WTC11 (cell line): ENCODE results near the gene IGFBP4. TPM values are rescaled to one million over a fixed set of nuclear protein-coding genes. Genes with fewer than 3 reads are reported as not detected.
"Not testable (repeated sequence)": the region's sequence is repeated elsewhere in the genome, so short reads cannot be mapped to it uniquely, and the experiment has no call there.

Source experiments
- ATAC-seq: fragments of 200-7000 bp; cut with Tn5 transposase; 2 replicates; pipeline ENCODE4 v1.10.0; 2021; ENCODE audit warnings: mild to moderate bottlenecking, moderate library complexity
- CTCF ChIA-PET: fragments of 300-600 bp; sonication (Branson Sonifier 250); formaldehyde crosslinking; loops from one replicate; lab custom pipeline; 2021; ENCODE audit warnings: antibody characterized with exemption; lab: Charles Lee
- POLR2A ChIA-PET: fragments of 350-600 bp; sonication (Branson Sonifier 250); formaldehyde crosslinking; loops from one replicate; lab custom pipeline; 2021; ENCODE audit warnings: antibody characterized with exemption; lab: Charles Lee
- DNase-seq: peaks from one replicate; pipeline ENCODE4 v3.0.0; 2021; ENCODE audit warnings: low spot score
- H3K27ac Mint-ChIP-seq: 2 replicates; pipeline ENCODE4 v1.8.0; 2021; ENCODE audit warnings: mixed read lengths
- H3K27me3 Mint-ChIP-seq: 2 replicates; pipeline ENCODE4 v1.8.0; 2021; ENCODE audit warnings: low read depth, mild to moderate bottlenecking, moderate library complexity, mixed read lengths
- H3K36me3 Mint-ChIP-seq: 2 replicates; pipeline ENCODE4 v1.8.0; 2021; ENCODE audit warnings: mixed read lengths
- H3K4me1 Mint-ChIP-seq: 2 replicates; pipeline ENCODE4 v1.8.0; 2022; ENCODE audit warnings: mixed read lengths
- H3K4me3 Mint-ChIP-seq: 2 replicates; pipeline ENCODE4 v1.8.0; 2021; ENCODE audit warnings: mild to moderate bottlenecking, moderate library complexity, mixed read lengths
- H3K9me3 Mint-ChIP-seq: 2 replicates; pipeline ENCODE4 v1.8.0; 2021; ENCODE audit warnings: mixed read lengths
- ATF1 ChIP-seq: sonication (generic); formaldehyde crosslinking; IDR thresholded peaks from 2 replicates; pipeline ENCODE4 v1.8.1; 2023; ENCODE audit warnings: mild to moderate bottlenecking, moderate library complexity, missing genetic modification reagents
- ATF2 ChIP-seq: sonication (generic); formaldehyde crosslinking; IDR thresholded peaks from 2 replicates; pipeline ENCODE4 v1.8.1; 2022; ENCODE audit warnings: low read depth, missing genetic modification reagents, borderline replicate concordance
- CTCF ChIP-seq: fragments of 200-600 bp; IDR thresholded peaks from 2 replicates; pipeline ENCODE4 v1.8.0; 2022; ENCODE audit warnings: antibody characterized with exemption
- EMX1 ChIP-seq: fragments of 250-450 bp; sonication (Bioruptor Pico); IDR thresholded peaks from 2 replicates; pipeline ENCODE4 v1.8.0; 2021; ENCODE audit warnings: mild to moderate bottlenecking
- FOXJ3 ChIP-seq: sonication (generic); formaldehyde crosslinking; IDR thresholded peaks from 2 replicates; pipeline ENCODE4 v1.9.0; 2021; ENCODE audit warnings: missing genetic modification reagents, mild to moderate bottlenecking, borderline replicate concordance
- GABPB1 ChIP-seq: sonication (generic); formaldehyde crosslinking; IDR thresholded peaks from 2 replicates; pipeline ENCODE4 v1.8.1; 2023; ENCODE audit warnings: mild to moderate bottlenecking, missing genetic modification reagents
- KAT7 ChIP-seq: sonication (generic); formaldehyde crosslinking; IDR thresholded peaks from 2 replicates; pipeline ENCODE4 v1.8.1; 2023; ENCODE audit warnings: missing genetic modification reagents, mild to moderate bottlenecking, borderline replicate concordance
- NR3C1 ChIP-seq: sonication (generic); formaldehyde crosslinking; conservative IDR thresholded peaks from 2 replicates; pipeline ENCODE4 v1.8.1; 2023; ENCODE audit warnings: low read depth, mild to moderate bottlenecking, missing genetic modification reagents
- RELA ChIP-seq: sonication (generic); formaldehyde crosslinking; IDR thresholded peaks from 2 replicates; pipeline ENCODE4 v1.8.1; 2022; ENCODE audit warnings: missing genetic modification reagents, mild to moderate bottlenecking, borderline replicate concordance
- STAT6 ChIP-seq: sonication (generic); formaldehyde crosslinking; conservative IDR thresholded peaks from 2 replicates; pipeline ENCODE4 v1.8.1; 2023; ENCODE audit warnings: mild to moderate bottlenecking, low read depth, missing genetic modification reagents, moderate library complexity
- TEAD4 ChIP-seq: sonication (generic); formaldehyde crosslinking; IDR thresholded peaks from 2 replicates; pipeline ENCODE4 v1.8.0; 2022; ENCODE audit warnings: mild to moderate bottlenecking, missing genetic modification reagents
- USF1 ChIP-seq: sonication (generic); formaldehyde crosslinking; IDR thresholded peaks from 2 replicates; pipeline ENCODE4 v1.8.0; 2022; ENCODE audit warnings: mild to moderate bottlenecking, missing genetic modification reagents
- ZMAT4 ChIP-seq: fragments of 250-450 bp; sonication (Bioruptor Pico); IDR thresholded peaks from 2 replicates; pipeline ENCODE4 v1.9.0; 2021; ENCODE audit warnings: mild to moderate bottlenecking
- ZNF396 ChIP-seq: fragments of 250-450 bp; sonication (Bioruptor Pico); IDR thresholded peaks from 2 replicates; pipeline ENCODE4 v1.8.0; 2021; ENCODE audit warnings: mild to moderate bottlenecking, moderate library complexity, borderline replicate concordance
- total RNA-seq: library from RNA; stranded (reverse); gene quantifications from 3 replicates; pipeline ENCODE4 v1.2.3, GENCODE V29; 2021

Gene IGFBP4
- total RNA-seq, 1 experiment from 2014 or later = 172 TPM

GRCh38 chr17:40412880-40413279 is 30.4 kb upstream of the IGFBP4 start:
- Mint-ChIP-seq H3K27me3 (no peaks in the 10 kb centered on the region), H3K4me3 (no peak overlapping the region), H3K9me3 (no peaks in the 10 kb centered on the region), H3K4me1 (peaks cover 57% of the 10 kb centered on the region), H3K27ac (peak overlapping the region; percentile 86), H3K36me3 (peaks cover 74% of the 10 kb centered on the region)
- CTCF ChIA-PET = no interaction called here
- no peak for TF ChIP-seq ZNF396 (CRISPR knock-in tag)
- TF ChIP-seq NR3C1 (CRISPR knock-in tag) = no peak
- no peak for TF ChIP-seq KAT7 (CRISPR knock-in tag)
- no peak for TF ChIP-seq RELA (CRISPR knock-in tag)
- no peak for TF ChIP-seq FOXJ3
- no peak for TF ChIP-seq STAT6 (CRISPR knock-in tag)
- no peak for TF ChIP-seq TEAD4 (CRISPR knock-in tag)
- TF ChIP-seq ATF2 (CRISPR knock-in tag) = no peak
- no peak for TF ChIP-seq USF1 (CRISPR knock-in tag)
- TF ChIP-seq EMX1 (CRISPR knock-in tag) = no peak
- TF ChIP-seq GABPB1 (CRISPR knock-in tag) = no peak
- ATAC-seq = no peak
- no peak for DNase-seq
- POLR2A ChIA-PET = no interaction called here

GRCh38 chr17:40414312-40414711 is 28.9 kb upstream of the IGFBP4 start:
- Mint-ChIP-seq H3K36me3 (peaks cover 67% of the 10 kb centered on the region), H3K4me1 (peaks cover 63% of the 10 kb centered on the region)
- H3K9me3 Mint-ChIP-seq, DNase-seq, H3K27me3 Mint-ChIP-seq, POLR2A ChIA-PET, H3K27ac Mint-ChIP-seq, H3K4me3 Mint-ChIP-seq, ATAC-seq: not testable (repeated sequence)
- CTCF ChIA-PET = interaction anchor here (0.8 to 4.1 kb wide), 3 partner anchors 33 to 119 kb away, joined by 3 to 41 read pairs (median 4); no protein-coding TSS in a partner anchor

- H3K4me3 Mint-ChIP-seq = peak overlapping the region; percentile 54
- H3K27me3 Mint-ChIP-seq = no peaks in the 10 kb centered on the region
- peak overlapping the region; percentile 41; the same call in 1 of the 2 replicates for H3K27ac Mint-ChIP-seq
- H3K36me3 Mint-ChIP-seq = peaks cover 56% of the 10 kb centered on the region
- TF ChIP-seq CTCF = peak; percentile 26; the same call in 1 of the 2 replicates
- TF ChIP-seq ATF1 = no peak
- no peak for TF ChIP-seq ZMAT4 (CRISPR knock-in tag)
- ChIA-PET CTCF (interaction anchor here (1.7 to 8.7 kb wide), 6 partner anchors 11 to 145 kb away, joined by 4 to 125 read pairs (median 22); partner anchors contain the start of gene GJD3), POLR2A (no interaction called here)
- DNase-seq = no peak
- H3K9me3 Mint-ChIP-seq = no peaks in the 10 kb centered on the region
- no peak for ATAC-seq
- H3K4me1 Mint-ChIP-seq = peaks cover 59% of the 10 kb centered on the region
Observed at GRCh38 chr17:40415390-40415789, 27.9 kb upstream of the IGFBP4 start.
